GM21737 (cell line): ENCODE measurements around the gene ABCA5.
A peak's percentile ranks its signal among the peaks of the same experiment; 100 is the strongest.

ENCODE experiments used
- ATAC-seq: cut with Tn5 transposase; IDR thresholded peaks from one replicate; pipeline ENCODE4 v1.9.1; 2021; ENCODE audit warnings: mild to moderate bottlenecking, moderate library complexity; ENCODE audit not compliant: unreplicated experiment

ABCA5 gene

DNA sequence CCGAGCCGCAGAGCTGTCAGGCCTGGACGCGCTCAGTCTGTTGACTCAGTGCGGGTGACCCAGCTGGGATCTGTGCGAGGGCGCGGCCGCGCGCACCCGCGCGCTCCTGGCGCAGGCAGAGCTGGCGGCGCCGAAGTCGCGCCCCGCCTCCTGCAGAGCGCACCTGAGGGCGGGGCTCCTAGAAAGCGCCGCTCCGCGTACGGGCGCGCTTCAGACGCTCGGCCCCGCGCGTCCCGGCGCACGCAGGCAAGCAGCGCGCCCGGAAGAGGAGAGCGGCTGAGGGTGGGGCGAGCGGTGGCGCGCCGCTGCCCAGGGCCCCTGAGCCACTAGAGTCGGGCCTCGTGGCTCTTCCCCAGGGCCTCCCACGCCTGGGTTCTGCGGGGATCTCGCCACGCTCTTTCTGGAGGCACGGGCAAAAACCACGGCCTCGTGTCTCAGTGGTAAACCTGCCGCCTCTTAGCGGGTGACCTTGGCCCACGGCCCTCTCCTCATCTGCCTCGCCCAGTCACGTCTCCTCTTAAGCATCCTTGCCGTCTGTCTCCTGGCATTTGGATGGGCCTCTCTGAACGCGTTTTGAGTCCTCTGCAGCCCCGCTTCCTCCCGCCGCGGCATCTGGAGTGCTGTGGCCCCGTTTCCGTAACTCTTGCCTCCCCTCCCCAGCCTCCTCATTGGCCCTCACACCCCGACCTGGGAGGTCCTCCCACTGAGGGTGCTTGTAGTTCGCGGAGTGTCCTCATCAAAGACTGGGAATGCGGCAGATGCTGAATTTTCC, at the start of gene ABCA5:
ABCA5 (minus strand) TSS at position 74 of the 772 bp plus-strand sequence. CDS start 12,718 bp downstream, outside the sequence.
- ATAC-seq, result peak; percentile 97

GRCh38 chr17:69375229-69375628, 48.3 kb upstream of the ABCA5 start:
- no peak for ATAC-seq

GRCh38 chr17:69373069-69373468, 46.1 kb upstream of the ABCA5 start:
- no peak for ATAC-seq

DNA sequence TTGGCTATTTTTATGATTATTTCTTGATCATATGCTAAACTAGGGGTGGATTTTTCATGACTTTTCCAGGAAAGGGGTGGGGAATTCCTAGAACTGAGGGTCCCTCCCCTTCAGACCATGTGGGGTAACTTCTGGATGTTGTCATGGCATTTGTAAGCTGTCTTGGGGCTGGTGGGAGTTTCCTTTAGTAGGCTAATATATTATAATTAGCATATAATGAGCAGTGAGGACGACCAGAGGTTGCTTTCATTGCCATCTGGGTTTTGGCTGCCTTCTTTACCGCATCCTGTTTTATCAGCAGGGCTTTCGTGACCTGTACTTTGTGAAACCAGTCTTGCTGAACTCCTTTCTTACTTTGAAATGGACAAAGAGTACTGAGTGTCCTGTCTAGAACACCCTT, 40.4 kb upstream of the ABCA5 start:
- ATAC-seq, result peak; percentile 68

GRCh38 chr17:69363488-69364210, 36.7 kb upstream of the ABCA5 start:
- no peak for ATAC-seq

DNA sequence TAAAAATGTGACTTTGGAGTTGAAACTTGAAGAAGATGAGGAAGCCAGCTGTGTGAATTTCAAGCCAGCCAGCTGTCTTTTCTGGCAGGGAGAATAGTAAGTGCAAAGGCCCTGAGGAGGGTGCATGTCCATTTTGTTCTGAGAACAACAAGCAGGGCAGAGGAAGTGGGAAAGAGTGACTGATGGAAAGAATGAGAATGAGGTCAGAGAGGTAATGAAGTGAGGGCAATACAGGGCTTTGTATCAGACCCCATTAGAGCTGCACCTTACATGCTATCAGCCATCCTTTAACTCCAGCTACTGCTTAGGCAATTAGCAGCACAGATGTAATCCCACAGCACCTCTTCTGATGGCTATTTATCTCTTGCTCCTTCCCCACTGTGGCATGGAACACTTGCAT, 34.2 kb upstream of the ABCA5 start:
- ATAC-seq, result no peak

- no peak for ATAC-seq
Measured at GRCh38 chr17:69358688-69359596, 32.0 kb upstream of the ABCA5 start.

- ATAC-seq, result no peak
Measured at GRCh38 chr17:69357701-69358100, 30.8 kb upstream of the ABCA5 start.

DNA sequence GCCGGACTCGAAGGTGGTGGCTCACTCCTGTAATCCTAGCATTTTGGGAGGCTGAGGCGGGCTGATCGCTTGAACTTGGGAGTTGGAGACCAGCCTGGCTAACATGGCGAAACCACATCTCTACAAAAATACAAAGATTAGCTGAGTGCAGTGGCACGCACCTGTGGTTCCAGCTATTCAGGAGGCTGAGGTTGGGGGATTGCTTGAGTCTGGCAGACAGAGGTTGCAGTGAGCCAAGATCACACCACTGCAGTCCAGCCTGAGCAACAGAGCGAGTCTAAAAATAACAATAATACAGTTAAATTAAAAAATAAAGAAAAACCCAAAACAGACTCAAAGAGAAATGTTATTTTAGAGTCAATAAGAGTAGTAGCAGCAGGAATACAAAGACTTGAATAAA, 29.7 kb upstream of the ABCA5 start:
- no peak for ATAC-seq

- no peak for ATAC-seq
Measured at GRCh38 chr17:69350911-69351310, 24.0 kb upstream of the ABCA5 start.

- no peak for ATAC-seq
Measured at GRCh38 chr17:69348429-69348828, 21.5 kb upstream of the ABCA5 start.

- ATAC-seq, result no peak
Measured at GRCh38 chr17:69346766-69347165, 19.8 kb upstream of the ABCA5 start.

- no peak for ATAC-seq
Measured at GRCh38 chr17:69344939-69345338, 18.0 kb upstream of the ABCA5 start.

DNA sequence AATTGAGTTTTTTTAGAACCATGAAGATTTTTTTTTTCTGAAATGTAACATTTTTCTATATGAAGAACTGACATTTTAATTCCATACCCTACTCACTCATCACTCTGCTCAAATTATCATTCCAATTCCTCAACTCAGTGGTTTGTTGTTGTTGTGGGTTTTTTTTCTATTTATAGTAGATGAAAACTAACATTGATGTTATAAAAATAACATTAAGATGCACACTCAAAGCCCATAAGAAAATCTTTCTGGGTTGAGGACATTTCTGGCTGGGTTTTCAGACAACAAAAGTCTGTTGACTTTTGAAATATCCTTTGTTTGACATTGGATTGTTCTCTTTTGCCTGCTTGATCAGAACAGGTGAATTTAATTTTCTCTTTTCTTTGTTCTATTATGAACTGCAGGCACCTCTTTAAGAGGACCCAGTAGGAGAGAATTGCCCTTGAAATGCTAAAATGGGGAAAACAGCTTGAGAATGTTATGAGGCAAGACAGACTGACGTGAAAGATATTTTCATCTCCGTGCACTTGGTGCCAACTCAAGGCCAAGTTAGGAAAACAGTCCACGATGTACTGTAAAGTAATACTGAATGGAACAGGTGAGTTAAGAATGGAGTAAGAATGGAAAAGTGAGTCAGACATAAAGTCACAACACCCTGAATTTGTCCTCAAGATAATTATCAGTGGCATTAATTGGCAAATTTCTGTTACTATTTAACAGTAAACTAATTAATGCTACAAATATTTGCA, 16.1 kb upstream of the ABCA5 start:
- no peak for ATAC-seq

GRCh38 chr17:69339937-69340336, 13.0 kb upstream of the ABCA5 start:
- no peak for ATAC-seq

DNA sequence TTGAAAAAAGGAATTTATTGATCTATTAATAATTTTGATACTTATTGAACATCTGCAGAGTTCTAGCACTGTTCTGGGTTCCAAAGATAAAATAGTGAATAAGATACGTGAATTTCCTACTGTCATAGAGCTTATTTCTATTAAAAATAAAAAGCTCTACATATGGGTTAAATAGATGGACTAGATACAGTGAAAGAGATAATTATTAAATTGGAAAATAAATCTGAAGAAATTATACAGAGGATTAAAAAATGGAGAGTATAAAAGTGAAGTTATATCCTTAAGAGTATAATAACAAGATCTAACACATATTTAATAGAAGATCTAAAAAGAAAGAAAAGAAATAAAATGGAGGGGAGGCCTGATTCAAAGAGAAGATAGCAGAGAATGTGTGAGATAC, 10.1 kb upstream of the ABCA5 start:
- ATAC-seq, result no peak

- ATAC-seq, result no peak
Measured at GRCh38 chr17:69336580-69336979, 9.6 kb upstream of the ABCA5 start.

GRCh38 chr17:69335058-69335457, 8.1 kb upstream of the ABCA5 start:
- no peak for ATAC-seq

DNA sequence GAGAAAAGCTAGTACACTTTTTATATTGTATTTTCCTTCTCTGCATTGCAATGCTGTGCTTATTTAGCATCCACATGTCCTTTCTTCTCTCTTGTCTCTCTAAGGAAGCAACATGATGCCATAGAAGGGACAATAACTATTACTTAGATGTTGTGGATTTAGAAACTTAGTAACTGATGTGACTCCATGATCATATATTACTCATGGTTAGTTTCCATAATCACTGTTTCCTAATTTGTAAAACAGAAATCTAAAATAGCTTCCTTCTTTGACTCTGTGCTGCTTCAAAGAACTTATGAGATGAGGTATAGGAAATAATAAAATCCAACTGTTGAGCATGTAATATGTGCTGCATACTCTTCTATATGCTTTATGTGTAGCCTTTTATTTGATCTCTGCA, 6.6 kb upstream of the ABCA5 start:
- ATAC-seq, result no peak

- no peak for ATAC-seq
Measured at GRCh38 chr17:69331756-69332155, 4.8 kb upstream of the ABCA5 start.
